IMR-90 (cell line): ENCODE measurements around the gene CASZ1. TPM values are rescaled to one million over a fixed set of nuclear protein-coding genes. Genes with fewer than 3 reads are reported as not detected.
A peak's percentile ranks its signal among the peaks of the same experiment; 100 is the strongest.

Experiments
- ATAC-seq: fragments of 200-7000 bp; cut with Tn5 transposase; 2 replicates; pipeline ENCODE4 v1.9.1; 2020; ENCODE audit warnings: low read depth, mild to moderate bottlenecking, moderate library complexity
- BruUV-seq: library from RNA; stranded (reverse); fragments of 400-500 nt; replicated peaks from 2 replicates; lab custom pipeline; 2021; lab: Mats Ljungman, UMichigan
- CTCF ChIA-PET: fragments of 300-600 bp; formaldehyde crosslinking; extraction: SDS; loops from one replicate; lab custom pipeline; 2021; ENCODE audit warnings: antibody characterized with exemption; lab: Yijun Ruan, JAX
- POLR2A ChIA-PET: fragments of 300-600 bp; sonication (Branson Sonifier 250); formaldehyde crosslinking; loops from one replicate; lab custom pipeline; 2022; ENCODE audit warnings: antibody characterized with exemption; ENCODE audit not compliant: unreplicated experiment; lab: Charles Lee
- DNase-seq: peaks from one replicate; pipeline ENCODE4 v3.0.0; 2013
- H2AFZ ChIP-seq: replicated peaks from 2 replicates; pipeline ENCODE3; 2013; ENCODE audit warnings: low read length, mild to moderate bottlenecking; ENCODE audit not compliant: poor library complexity
- H2AK5ac ChIP-seq: 2 replicates; pipeline ENCODE4 v1.6.1; 2013; ENCODE audit warnings: low read depth, low read length, inconsistent platforms
- H2AK9ac ChIP-seq: replicated peaks from 2 replicates; pipeline ENCODE3; 2013; ENCODE audit warnings: mild to moderate bottlenecking, low read depth, low read length, moderate library complexity; ENCODE audit not compliant: poor library complexity
- H2BK120ac ChIP-seq: 2 replicates; pipeline ENCODE4 v1.6.1; 2013; ENCODE audit warnings: low read depth, low read length, inconsistent platforms
- H2BK15ac ChIP-seq: 3 replicates; pipeline ENCODE4 v1.6.1; 2013; ENCODE audit warnings: low read depth, low read length, inconsistent platforms
- H2BK20ac ChIP-seq: 2 replicates; pipeline ENCODE4 v1.6.1; 2013; ENCODE audit warnings: low read depth, mild to moderate bottlenecking, inconsistent platforms, low read length, moderate library complexity
- H2BK5ac ChIP-seq: 2 replicates; pipeline ENCODE4 v1.6.1; 2013; ENCODE audit warnings: mild to moderate bottlenecking, low read depth, low read length, inconsistent platforms; ENCODE audit not compliant: poor library complexity, severe bottlenecking
- H3K14ac ChIP-seq: replicated peaks from 2 replicates; pipeline ENCODE4 v1.6.1; 2013; ENCODE audit warnings: low read depth, low read length, inconsistent platforms
- H3K18ac ChIP-seq: 2 replicates; pipeline ENCODE4 v1.6.1; 2013; ENCODE audit warnings: low read depth, low read length, control low read depth
- H3K23ac ChIP-seq: 2 replicates; pipeline ENCODE4 v1.6.1; 2013; ENCODE audit warnings: low read depth, low read length, inconsistent platforms
- H3K27ac ChIP-seq: 2 replicates; pipeline ENCODE4 v1.5.1; 2013; ENCODE audit warnings: mild to moderate bottlenecking, control low read depth, low read length; ENCODE audit not compliant: insufficient read depth
- H3K27me3 ChIP-seq: 2 replicates; pipeline ENCODE4 v1.6.1; 2013; ENCODE audit warnings: low read length; ENCODE audit not compliant: control insufficient read depth, insufficient read depth
- H3K36me3 ChIP-seq: 2 replicates; pipeline ENCODE4 v1.6.1; 2013; ENCODE audit warnings: low read length, mixed read lengths; ENCODE audit not compliant: control insufficient read depth, insufficient read depth
- H3K4ac ChIP-seq: 2 replicates; pipeline ENCODE4 v1.6.1; 2013; ENCODE audit warnings: low read depth, low read length, inconsistent platforms
- H3K4me1 ChIP-seq: 2 replicates; pipeline ENCODE4 v1.6.1; 2013; ENCODE audit warnings: low read length, mixed read lengths; ENCODE audit not compliant: control insufficient read depth, insufficient read depth
- H3K4me2 ChIP-seq: 2 replicates; pipeline ENCODE4 v1.6.1; 2013; ENCODE audit warnings: low read depth, mild to moderate bottlenecking, control low read depth, low read length, moderate library complexity
- H3K4me3 ChIP-seq: 2 replicates; pipeline ENCODE4 v1.5.1; 2013; ENCODE audit warnings: low read depth, mild to moderate bottlenecking, control low read depth, low read length, moderate library complexity; ENCODE audit not compliant: insufficient read depth
- H3K56ac ChIP-seq: 2 replicates; pipeline ENCODE4 v1.6.1; 2013; ENCODE audit warnings: low read length, inconsistent platforms; ENCODE audit not compliant: insufficient read depth; ENCODE audit errors: extremely low read depth
- H3K79me1 ChIP-seq, 2 experiments: 2 replicates each; pipeline ENCODE4 v1.6.1; 2013; ENCODE audit warnings: low read length in 2 of 2, inconsistent platforms in 1 of 2, low read depth in 1 of 2
- H3K9ac ChIP-seq: 2 replicates; pipeline ENCODE4 v1.6.1; 2013; ENCODE audit warnings: low read depth, low read length, control low read depth
- H3K9me1 ChIP-seq: 2 replicates; pipeline ENCODE4 v1.6.1; 2013; ENCODE audit warnings: low read length, inconsistent platforms; ENCODE audit not compliant: insufficient read depth
- H3K9me3 ChIP-seq: 2 replicates; pipeline ENCODE4 v1.6.1; 2013; ENCODE audit warnings: low read length; ENCODE audit not compliant: control insufficient read depth, insufficient read depth
- H4K20me1 ChIP-seq: 2 replicates; pipeline ENCODE4 v1.6.1; 2013; ENCODE audit warnings: low read length, inconsistent platforms; ENCODE audit not compliant: insufficient read depth
- H4K5ac ChIP-seq: 2 replicates; pipeline ENCODE4 v1.6.1; 2013; ENCODE audit warnings: mild to moderate bottlenecking, low read depth, low read length, control low read depth
- H4K8ac ChIP-seq, 2 experiments: 2 replicates each; pipeline ENCODE4 v1.6.1; 2013; ENCODE audit warnings: low read depth in 2 of 2, low read length in 2 of 2, control low read depth in 1 of 2, inconsistent platforms in 1 of 2
- H4K91ac ChIP-seq: 2 replicates; pipeline ENCODE4 v1.6.1; 2013; ENCODE audit warnings: low read depth, low read length, inconsistent platforms; ENCODE audit not compliant: insufficient read depth
- CEBPB ChIP-seq: IDR thresholded peaks from 2 replicates; pipeline ENCODE4 v1.6.1; 2012; ENCODE audit warnings: low read depth, low read length, improper control_type of control experiment
- MXI1 ChIP-seq: IDR thresholded peaks from 2 replicates; pipeline ENCODE4 v1.6.1; 2012; ENCODE audit warnings: low read depth, mild to moderate bottlenecking, low read length, moderate library complexity, borderline replicate concordance
- WGBS, 2 experiments: methylation state at CpG; one replicate each; pipeline versions ENCODE4 v1.1.5 to v1.1.7; 2013; ENCODE audit warnings: missing lambda C conversion rate in 2 of 2; ENCODE audit not compliant: insufficient read length in 1 of 2; ENCODE audit errors: extremely low coverage in 2 of 2; 5-methylcytosine and 5-hydroxymethylcytosine counted together
- dilution Hi-C: fragments of 300-500 bp; cut with HindIII; formaldehyde crosslinking; loops from one replicate; pipeline ENCODE4 v1.14.3; 2018; ENCODE audit warnings: low sequenced_read_pairs; ENCODE audit not compliant: unreplicated experiment
- in situ Hi-C: fragments of 300-500 bp; cut with MboI; formaldehyde crosslinking; loops from 3 replicates; pipeline ENCODE4 v1.14.3; 2019; ENCODE audit warnings: low sequenced_read_pairs, inconsistent platforms, mixed read lengths
- intact Hi-C: fragments of 100-400 bp; cut with micrococcal nuclease; formaldehyde crosslinking; loops from 2 replicates; pipeline ENCODE4 v1.10.0; 2022
- polyA plus RNA-seq, 3 experiments: library from polyadenylated mRNA; depleted of rRNA; stranded (reverse); fragments of >200 nt; gene quantifications; 2 replicates each; pipeline ENCODE4 v1.2.3, GENCODE V29; 2012; ENCODE audit warnings: low replicate concordance in 1 of 3
- total RNA-seq: library from RNA; depleted of rRNA; stranded (reverse); fragments of >200 nt; gene quantifications from 2 replicates; pipeline ENCODE4 v1.2.3, GENCODE V29; 2012
- TF ChIP-seq, protein P1 (sequence below): conservative IDR thresholded peaks from 2 replicates; pipeline ENCODE4 v1.5.1; 2012; ENCODE audit warnings: mild to moderate bottlenecking, low read depth, low read length, improper control_type of control experiment

Gene CASZ1
- total and polyA plus RNA-seq, 2 of the 4 experiments (the other 2 are of a cell fraction) = 0.18 to 0.24 TPM

GRCh38 chr1:10639011-10639774, 157.3 kb downstream of the CASZ1 start (continued):
- TF ChIP-seq, protein P1, sequence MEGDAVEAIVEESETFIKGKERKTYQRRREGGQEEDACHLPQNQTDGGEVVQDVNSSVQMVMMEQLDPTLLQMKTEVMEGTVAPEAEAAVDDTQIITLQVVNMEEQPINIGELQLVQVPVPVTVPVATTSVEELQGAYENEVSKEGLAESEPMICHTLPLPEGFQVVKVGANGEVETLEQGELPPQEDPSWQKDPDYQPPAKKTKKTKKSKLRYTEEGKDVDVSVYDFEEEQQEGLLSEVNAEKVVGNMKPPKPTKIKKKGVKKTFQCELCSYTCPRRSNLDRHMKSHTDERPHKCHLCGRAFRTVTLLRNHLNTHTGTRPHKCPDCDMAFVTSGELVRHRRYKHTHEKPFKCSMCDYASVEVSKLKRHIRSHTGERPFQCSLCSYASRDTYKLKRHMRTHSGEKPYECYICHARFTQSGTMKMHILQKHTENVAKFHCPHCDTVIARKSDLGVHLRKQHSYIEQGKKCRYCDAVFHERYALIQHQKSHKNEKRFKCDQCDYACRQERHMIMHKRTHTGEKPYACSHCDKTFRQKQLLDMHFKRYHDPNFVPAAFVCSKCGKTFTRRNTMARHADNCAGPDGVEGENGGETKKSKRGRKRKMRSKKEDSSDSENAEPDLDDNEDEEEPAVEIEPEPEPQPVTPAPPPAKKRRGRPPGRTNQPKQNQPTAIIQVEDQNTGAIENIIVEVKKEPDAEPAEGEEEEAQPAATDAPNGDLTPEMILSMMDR = no peak
- TF ChIP-seq CEBPB = no peak

DNA sequence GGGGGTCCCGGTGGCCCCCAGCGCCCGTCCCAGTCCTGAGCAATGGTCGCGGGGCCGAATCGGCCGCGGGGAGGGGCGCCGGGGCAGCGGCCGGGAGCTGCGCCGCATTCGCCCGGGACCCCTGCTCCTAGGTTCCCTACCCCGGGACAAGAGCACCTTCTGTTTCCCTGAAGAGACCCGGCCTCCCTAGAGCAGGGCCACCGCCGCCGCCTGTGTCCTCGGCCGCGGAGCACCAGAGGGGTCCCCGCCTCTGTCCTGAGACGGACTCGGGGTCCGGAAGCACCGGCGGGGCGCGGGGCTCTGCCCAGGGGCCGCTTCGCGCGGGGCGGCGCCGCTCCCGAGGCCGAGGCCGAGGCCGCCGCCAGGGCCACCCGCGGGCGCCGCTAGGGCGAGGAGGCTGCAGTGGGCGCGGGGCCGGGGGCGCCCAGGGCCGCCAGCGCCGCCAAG, 157.9 kb downstream of the CASZ1 start:
- no peak for TF ChIP-seq MXI1
- TF ChIP-seq, protein P1 = no peak
- Histone ChIP-seq H2BK20ac (no peak overlapping the region), H3K36me3 (no peaks in the 10 kb centered on the region), H2BK120ac (no peak overlapping the region), H3K4ac (no peak overlapping the region), H3K56ac (no peak overlapping the region), H3K4me1 (peaks cover 4% of the 10 kb centered on the region), H3K9ac (no peak overlapping the region), H3K18ac (no peak overlapping the region), H2BK15ac (no peak overlapping the region), H3K27ac (no peak overlapping the region), H2AK9ac (no peak overlapping the region), H4K5ac (no peak overlapping the region), H3K4me2 (no peak overlapping the region), H3K14ac (no peak overlapping the region), H3K9me1 (no peaks in the 10 kb centered on the region), H2AFZ (peak overlapping the region; percentile 69), H3K9me3 (peaks cover 3% of the 10 kb centered on the region; the same call in 1 of the 2 replicates), H2AK5ac (no peak overlapping the region), H4K20me1 (no peaks in the 10 kb centered on the region), H3K27me3 (peaks cover 8% of the 10 kb centered on the region; the same call in 1 of the 2 replicates), H4K8ac (no peak overlapping the region), H3K23ac (no peak overlapping the region), H3K4me3 (no peak overlapping the region), H3K79me1 (no peaks in the 10 kb centered on the region), H4K91ac (no peak overlapping the region), H2BK5ac (no peak overlapping the region)
- dilution Hi-C loops (no loop called here), intact Hi-C loops (no loop called here), in situ Hi-C loops (no loop called here)
- POLR2A ChIA-PET = no interaction called here
- DNase-seq (no peak), ATAC-seq (no peak)
- BruUV-seq = no TSS peak
- CTCF ChIA-PET = no interaction called here
- WGBS, 2 experiments = 28% methylated on average over 25 of the region's 57 CpGs; no CpG with 5 or more reads in 1 of the 2 experiments
